Subcutaneous adipose tissue (tissue), 4 donors: ENCODE results near the gene TECPR2. TPM values are rescaled to one million over a fixed set of nuclear protein-coding genes. Genes with fewer than 3 reads are reported as not detected.

Source experiments
- total RNA-seq, 4 donors: library from RNA; depleted of rRNA; stranded (reverse); fragments of >200 nt; gene quantifications; one replicate each; pipeline ENCODE4 v1.1.0, GENCODE V29; 2016
- TF ChIP-seq, protein P1 (sequence below): fragments of 450-650 bp; IDR thresholded peaks from one replicate; pipeline ENCODE4 v1.5.1; 2016; ENCODE audit warnings: low read depth, mild to moderate bottlenecking, control low read depth, antibody characterized with exemption, moderate library complexity

The TECPR2 gene
- total RNA-seq, 4 donors from 2014 or later, result 14.4 to 23.0 (median 15.0) TPM

- TF ChIP-seq, protein P1, sequence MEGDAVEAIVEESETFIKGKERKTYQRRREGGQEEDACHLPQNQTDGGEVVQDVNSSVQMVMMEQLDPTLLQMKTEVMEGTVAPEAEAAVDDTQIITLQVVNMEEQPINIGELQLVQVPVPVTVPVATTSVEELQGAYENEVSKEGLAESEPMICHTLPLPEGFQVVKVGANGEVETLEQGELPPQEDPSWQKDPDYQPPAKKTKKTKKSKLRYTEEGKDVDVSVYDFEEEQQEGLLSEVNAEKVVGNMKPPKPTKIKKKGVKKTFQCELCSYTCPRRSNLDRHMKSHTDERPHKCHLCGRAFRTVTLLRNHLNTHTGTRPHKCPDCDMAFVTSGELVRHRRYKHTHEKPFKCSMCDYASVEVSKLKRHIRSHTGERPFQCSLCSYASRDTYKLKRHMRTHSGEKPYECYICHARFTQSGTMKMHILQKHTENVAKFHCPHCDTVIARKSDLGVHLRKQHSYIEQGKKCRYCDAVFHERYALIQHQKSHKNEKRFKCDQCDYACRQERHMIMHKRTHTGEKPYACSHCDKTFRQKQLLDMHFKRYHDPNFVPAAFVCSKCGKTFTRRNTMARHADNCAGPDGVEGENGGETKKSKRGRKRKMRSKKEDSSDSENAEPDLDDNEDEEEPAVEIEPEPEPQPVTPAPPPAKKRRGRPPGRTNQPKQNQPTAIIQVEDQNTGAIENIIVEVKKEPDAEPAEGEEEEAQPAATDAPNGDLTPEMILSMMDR, result no peak
These were observed 150.1 kb downstream of the TECPR2 start for GRCh38 chr14:102512793-102513300.

DNA sequence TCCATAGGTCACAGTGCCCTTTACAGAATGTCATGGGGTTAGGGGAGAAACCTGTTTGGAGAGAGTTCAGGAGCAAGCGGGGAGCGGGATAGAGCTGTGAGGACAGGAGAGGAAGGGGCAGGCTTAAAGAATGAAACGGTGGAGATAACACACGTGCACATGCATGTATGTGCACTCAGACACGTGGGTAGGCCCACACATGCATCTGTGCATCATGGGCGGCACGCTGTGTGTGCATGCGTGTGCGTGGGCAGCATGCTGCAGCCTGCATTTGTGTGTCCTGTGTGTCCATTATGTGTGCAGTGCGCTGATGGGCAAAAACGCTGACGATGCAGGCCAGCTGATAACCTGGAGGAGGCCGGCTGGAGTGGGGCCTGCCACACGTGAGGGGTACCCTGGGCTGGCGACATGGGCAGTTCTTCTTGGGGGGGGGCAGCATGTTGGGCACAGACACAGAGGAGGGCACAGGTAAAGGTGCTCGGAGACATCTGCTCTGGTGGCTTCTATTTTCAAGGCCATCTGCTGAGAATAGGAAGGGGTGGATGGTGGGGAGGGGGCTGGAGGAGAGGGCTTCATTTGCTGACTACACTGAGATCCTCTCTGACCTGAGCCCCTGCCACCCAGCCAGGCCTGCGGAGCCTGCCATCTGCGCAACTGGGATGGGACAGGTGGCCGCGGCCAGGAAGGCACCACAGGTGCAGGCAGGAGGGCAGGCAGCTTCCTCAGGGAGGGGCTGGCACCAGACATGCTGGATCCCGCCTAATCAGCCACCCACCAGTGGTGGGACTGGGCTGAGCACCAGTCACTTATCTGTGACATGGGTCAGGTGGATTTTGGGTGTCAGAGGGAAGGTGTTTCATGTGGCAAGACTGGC is 151.4 kb downstream of the TECPR2 start:
- TF ChIP-seq, protein P1, result no peak

GRCh38 chr14:102514987-102515733 is 152.4 kb downstream of the TECPR2 start:
- TF ChIP-seq, protein P1, result no peak

GRCh38 chr14:102516531-102517391 is 154.0 kb downstream of the TECPR2 start:
- TF ChIP-seq, protein P1, result no peak

DNA sequence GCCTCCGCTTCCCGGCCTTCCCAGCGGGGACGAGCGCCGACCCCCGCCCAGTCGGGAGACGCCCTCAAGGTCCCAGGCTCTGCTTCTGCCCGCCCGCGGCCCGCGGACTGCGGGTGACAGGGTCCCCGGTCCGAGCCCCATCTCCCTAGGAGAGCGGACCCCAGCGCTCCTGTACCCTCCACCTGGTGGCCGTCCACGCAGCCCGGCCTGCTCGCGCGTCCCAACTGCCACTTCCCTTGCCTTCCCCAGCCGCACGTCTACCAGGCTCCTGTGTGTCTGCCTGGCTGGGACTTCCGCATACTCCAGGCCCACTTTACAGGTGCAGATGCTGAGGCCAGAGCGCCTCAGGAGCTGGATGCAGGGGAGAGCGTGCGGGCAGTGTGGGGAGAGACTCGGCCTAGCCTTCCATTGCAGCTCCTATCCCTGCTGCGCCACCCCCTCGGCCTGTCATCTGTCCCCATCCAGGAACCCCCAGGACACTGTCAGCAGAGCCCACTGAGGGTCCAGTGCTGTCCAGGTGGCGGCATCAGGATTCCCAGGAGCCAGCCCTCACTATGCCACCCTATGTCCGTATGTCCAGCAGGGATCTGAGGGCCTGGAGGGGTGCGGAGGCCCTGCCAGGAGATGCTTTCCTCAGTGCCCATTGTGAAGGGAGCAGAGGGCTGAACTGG is 154.8 kb downstream of the TECPR2 start:
- TF ChIP-seq, protein P1, result no peak

- TF ChIP-seq, protein P1, result no peak
These were observed 155.4 kb downstream of the TECPR2 start for GRCh38 chr14:102518063-102518648.
